ENCODE results near the gene ELSPBP1.

GRCh38 chr19:47996230-47996727 is 1.8 kb downstream of the ELSPBP1 start:
- TF ChIP-seq CTCF (IDR thresholded peaks at IDR 0.05) (no peak), POLR2A (IDR thresholded peaks at IDR 0.05) (no peak)
